Measurements from ENCODE around the gene HIKESHI.
A peak's percentile ranks its signal among the peaks of the same experiment; 100 is the strongest.

HIKESHI gene

DNA sequence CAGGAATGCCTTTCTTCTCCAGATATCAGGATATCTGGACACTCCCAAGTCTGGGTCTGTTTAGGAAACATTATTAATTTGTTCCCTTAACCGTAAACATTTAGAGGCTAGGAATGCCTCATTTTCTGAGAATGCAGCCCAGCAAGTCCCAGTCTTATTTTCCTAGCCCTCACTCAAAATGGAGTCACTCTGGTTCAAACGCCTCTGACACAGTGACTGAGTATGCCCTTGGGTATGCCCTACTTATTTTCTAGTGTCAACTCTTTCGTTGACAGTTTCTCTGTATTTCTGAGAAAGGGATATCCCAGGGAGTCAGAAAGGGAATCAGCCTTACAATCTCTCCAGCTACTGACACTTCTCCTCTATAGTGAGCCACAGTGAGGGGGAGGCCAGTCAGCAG lies 56.7 kb downstream of the HIKESHI start:
- TF ChIP-seq, protein P1, sequence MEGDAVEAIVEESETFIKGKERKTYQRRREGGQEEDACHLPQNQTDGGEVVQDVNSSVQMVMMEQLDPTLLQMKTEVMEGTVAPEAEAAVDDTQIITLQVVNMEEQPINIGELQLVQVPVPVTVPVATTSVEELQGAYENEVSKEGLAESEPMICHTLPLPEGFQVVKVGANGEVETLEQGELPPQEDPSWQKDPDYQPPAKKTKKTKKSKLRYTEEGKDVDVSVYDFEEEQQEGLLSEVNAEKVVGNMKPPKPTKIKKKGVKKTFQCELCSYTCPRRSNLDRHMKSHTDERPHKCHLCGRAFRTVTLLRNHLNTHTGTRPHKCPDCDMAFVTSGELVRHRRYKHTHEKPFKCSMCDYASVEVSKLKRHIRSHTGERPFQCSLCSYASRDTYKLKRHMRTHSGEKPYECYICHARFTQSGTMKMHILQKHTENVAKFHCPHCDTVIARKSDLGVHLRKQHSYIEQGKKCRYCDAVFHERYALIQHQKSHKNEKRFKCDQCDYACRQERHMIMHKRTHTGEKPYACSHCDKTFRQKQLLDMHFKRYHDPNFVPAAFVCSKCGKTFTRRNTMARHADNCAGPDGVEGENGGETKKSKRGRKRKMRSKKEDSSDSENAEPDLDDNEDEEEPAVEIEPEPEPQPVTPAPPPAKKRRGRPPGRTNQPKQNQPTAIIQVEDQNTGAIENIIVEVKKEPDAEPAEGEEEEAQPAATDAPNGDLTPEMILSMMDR (IDR thresholded peaks at IDR 0.05; ENCODE audit: low read depth, low read length), result no peak
- H3K4me3 ChIP-seq (ENCODE audit: low read depth, low read length), result no peak overlapping the region

DNA sequence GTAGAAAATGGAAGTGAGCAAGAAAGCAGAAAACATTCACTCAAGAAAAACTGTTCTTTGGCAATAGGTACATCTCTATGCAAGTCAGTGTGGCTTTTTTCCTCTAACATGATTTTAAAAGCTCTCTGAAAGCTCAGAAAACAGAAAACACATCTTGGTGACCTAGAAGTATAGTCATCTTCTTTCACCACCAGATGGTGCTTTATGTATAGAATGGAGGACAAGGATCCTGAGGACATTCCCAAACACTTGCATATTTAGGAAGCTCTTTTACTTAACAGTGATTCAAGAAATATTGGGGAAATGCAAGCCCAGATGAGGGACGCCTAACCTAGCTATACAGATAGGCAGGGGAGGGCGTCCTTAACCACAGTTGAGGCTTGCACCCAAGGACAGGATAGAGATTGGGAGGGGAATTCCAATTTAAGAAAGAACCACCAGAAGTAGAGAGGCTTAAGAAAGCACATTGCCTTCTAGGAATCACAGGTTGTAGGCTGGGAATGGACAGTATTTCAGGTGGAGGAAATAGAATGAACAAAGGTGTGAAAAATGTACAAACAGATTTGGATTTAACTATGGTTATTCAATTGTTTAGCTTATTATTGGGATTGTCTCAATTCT lies 58.8 kb downstream of the HIKESHI start:
- DNase-seq (ENCODE audit: low read depth, low spot score), result peak; percentile 67

More for the DNA sequence above, 56.7 kb downstream of the HIKESHI start:
- no peak for DNase-seq (ENCODE audit: low read depth, low spot score)
- in situ Hi-C loops (cut with HindIII; ENCODE audit: low sequenced_read_pairs), result no loop called here

DNA sequence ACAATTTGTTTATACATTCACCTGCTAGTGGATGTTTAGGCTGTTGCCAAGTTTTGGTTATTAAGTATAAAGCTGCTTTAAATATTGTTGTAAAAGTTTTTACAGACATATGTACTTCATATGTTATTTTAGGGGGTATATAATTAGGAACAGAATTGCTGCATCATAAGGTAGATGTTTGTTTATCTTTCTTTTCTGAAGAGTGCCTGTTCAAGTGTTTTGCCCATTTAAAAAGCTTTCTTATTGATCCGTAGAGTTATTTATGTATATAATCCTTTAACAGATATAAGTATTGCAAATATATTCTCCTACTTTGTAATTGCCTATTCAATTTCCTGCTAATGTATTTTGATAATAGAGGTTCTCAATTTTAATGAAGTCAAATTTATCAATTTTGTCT lies 61.4 kb downstream of the HIKESHI start:
- H3K4me3 ChIP-seq (ENCODE audit: low read depth, low read length), result no peak overlapping the region
- TF ChIP-seq, protein P1 (IDR thresholded peaks at IDR 0.05; ENCODE audit: low read depth, low read length), result no peak
- no peak for DNase-seq (ENCODE audit: low read depth, low spot score)

More for the DNA sequence above, 58.8 kb downstream of the HIKESHI start:
- no peak overlapping the region for H3K4me3 ChIP-seq (ENCODE audit: low read depth, low read length)
- in situ Hi-C loops (cut with HindIII; ENCODE audit: low sequenced_read_pairs), result no loop called here
- TF ChIP-seq, protein P1 (IDR thresholded peaks at IDR 0.05; ENCODE audit: low read depth, low read length), result peak; percentile 48

DNA sequence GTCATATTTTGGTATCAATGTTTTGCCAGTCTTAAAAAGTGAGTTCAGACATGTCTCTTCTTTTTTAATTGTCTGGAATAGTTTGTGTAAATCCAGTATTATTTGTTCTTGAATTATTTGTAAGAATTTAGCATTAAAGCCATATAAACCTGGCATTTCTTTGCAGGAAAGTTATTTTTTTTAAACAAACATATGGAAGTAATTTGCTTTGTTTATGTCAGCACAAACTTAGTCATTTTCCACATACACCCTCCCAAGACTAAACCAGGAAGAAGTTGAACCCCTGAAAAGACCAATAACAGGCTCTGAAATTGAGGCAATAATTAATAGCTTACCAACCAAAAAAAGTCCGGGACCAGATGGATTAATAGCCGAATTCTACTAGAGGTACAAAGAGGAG lies 63.5 kb downstream of the HIKESHI start:
- TF ChIP-seq, protein P1 (IDR thresholded peaks at IDR 0.05; ENCODE audit: low read depth, low read length), result no peak
- in situ Hi-C loops (cut with HindIII; ENCODE audit: low sequenced_read_pairs), result no loop called here
- DNase-seq (ENCODE audit: low read depth, low spot score), result no peak
- no peak overlapping the region for H3K4me3 ChIP-seq (ENCODE audit: low read depth, low read length)

More for the DNA sequence above, 61.4 kb downstream of the HIKESHI start:
- in situ Hi-C loops (cut with HindIII; ENCODE audit: low sequenced_read_pairs), result no loop called here

DNA sequence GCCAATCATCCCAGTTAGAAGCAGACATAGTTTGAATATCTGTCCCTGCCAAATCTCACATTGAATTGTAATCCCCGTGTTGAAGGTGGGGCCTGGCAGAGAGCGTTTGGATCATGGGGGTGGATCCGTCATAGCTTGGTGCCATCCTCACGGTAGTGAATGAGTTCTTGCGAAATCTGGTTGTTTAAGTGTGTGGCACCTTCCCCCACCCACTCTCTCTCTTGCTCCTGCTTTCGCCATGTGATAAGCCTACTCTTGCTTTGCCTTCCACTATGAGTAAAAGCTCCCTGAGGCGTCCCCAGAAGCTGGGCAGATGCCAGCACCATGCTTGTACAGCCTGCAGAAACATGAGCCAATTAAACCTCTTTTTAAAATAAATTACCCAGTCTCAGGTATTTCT lies 67.6 kb downstream of the HIKESHI start:
- in situ Hi-C loops (cut with HindIII; ENCODE audit: low sequenced_read_pairs), result no loop called here
- no peak for DNase-seq (ENCODE audit: low read depth, low spot score)
- no peak overlapping the region for H3K4me3 ChIP-seq (ENCODE audit: low read depth, low read length)
- TF ChIP-seq, protein P1 (IDR thresholded peaks at IDR 0.05; ENCODE audit: low read depth, low read length), result no peak

DNA sequence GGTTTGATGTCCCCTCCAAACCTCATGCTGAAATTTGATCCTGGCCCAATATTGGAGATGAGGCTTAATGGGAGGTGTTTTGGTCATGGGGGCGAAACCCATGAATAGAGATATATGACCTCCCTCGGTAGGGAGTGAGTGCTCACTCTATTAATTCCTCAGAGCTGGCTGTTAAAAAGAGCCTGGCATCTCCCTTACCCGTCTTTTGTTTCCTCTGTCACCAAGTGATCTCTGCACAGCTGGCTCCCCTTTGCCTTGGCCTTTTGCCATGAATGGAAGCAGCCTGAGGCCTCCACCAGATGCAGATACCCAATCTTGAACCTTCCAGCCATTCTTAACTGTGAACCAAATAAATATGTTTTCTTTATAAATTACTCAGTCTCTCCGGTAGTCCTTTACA lies 68.1 kb downstream of the HIKESHI start:
- in situ Hi-C loops (cut with HindIII; ENCODE audit: low sequenced_read_pairs), result no loop called here
- no peak for DNase-seq (ENCODE audit: low read depth, low spot score)
- TF ChIP-seq, protein P1 (IDR thresholded peaks at IDR 0.05; ENCODE audit: low read depth, low read length), result no peak
- no peak overlapping the region for H3K4me3 ChIP-seq (ENCODE audit: low read depth, low read length)

All from astrocyte of the spinal cord (primary cell).